NOMO-1 treated with dmso at 0.1 percent for 144 hours (cell line): ENCODE data around the gene PCDH12.

ENCODE experiments used
- DNase-seq: peaks from one replicate; lab custom pipeline; 2025; ENCODE audit not compliant: unreplicated experiment; lab: John Stamatoyannopoulos, UW

PCDH12 gene

GRCh38 chr5:141910271-141910673, 47.7 kb downstream of the PCDH12 start:
- no peak for DNase-seq

GRCh38 chr5:141909212-141909611, 48.8 kb downstream of the PCDH12 start:
- DNase-seq = no peak

GRCh38 chr5:141908796-141909195, 49.2 kb downstream of the PCDH12 start:
- no peak for DNase-seq

- DNase-seq = no peak
Observed at GRCh38 chr5:141906972-141907371, 51.0 kb downstream of the PCDH12 start.

GRCh38 chr5:141906517-141906916, 51.5 kb downstream of the PCDH12 start:
- no peak for DNase-seq

GRCh38 chr5:141904551-141904950, 53.5 kb downstream of the PCDH12 start:
- no peak for DNase-seq

GRCh38 chr5:141903261-141903660, 54.7 kb downstream of the PCDH12 start:
- DNase-seq = peak; percentile 70

GRCh38 chr5:141902015-141902814, 55.8 kb downstream of the PCDH12 start:
- DNase-seq = no peak

- no peak for DNase-seq
Observed at GRCh38 chr5:141898448-141899049, 59.5 kb downstream of the PCDH12 start.

GRCh38 chr5:141897425-141897824, 60.6 kb downstream of the PCDH12 start:
- no peak for DNase-seq
